K562 (cell line): ENCODE data around the gene ZCCHC24.

ENCODE experiments used
- HCFC1 ChIP-seq: IDR thresholded peaks from 2 replicates; pipeline ENCODE4 v1.6.1; 2012; ENCODE audit warnings: low read depth, low read length, improper control_type of control experiment
- TF ChIP-seq, protein P1 (sequence below): sonication (generic); formaldehyde crosslinking; IDR thresholded peaks from 2 replicates; pipeline ENCODE4 v1.8.0; 2022; ENCODE audit warnings: mild to moderate bottlenecking, missing genetic modification reagents
- TF ChIP-seq, protein P2 (sequence below): IDR thresholded peaks from 2 replicates; pipeline ENCODE4 v1.6.1; 2011; ENCODE audit not compliant: insufficient read length; ENCODE audit errors: extremely low read depth
- TF ChIP-seq, protein P3 (sequence below): fragments of 250-450 bp; sonication (Bioruptor Pico); IDR thresholded peaks from 2 replicates; pipeline ENCODE4 v1.4.0; 2020; ENCODE audit warnings: mild to moderate bottlenecking
- TF ChIP-seq, protein P4 (sequence below), 2 experiments: fragments of 450-650 bp; formaldehyde crosslinking in 1 of 2; IDR thresholded peaks; 2 replicates each; pipeline versions ENCODE4 v1.4.0 to v1.6.1; 2014 to 2020; ENCODE audit warnings: mild to moderate bottlenecking in 2 of 2, borderline replicate concordance in 1 of 2, low read depth in 1 of 2

DNA sequence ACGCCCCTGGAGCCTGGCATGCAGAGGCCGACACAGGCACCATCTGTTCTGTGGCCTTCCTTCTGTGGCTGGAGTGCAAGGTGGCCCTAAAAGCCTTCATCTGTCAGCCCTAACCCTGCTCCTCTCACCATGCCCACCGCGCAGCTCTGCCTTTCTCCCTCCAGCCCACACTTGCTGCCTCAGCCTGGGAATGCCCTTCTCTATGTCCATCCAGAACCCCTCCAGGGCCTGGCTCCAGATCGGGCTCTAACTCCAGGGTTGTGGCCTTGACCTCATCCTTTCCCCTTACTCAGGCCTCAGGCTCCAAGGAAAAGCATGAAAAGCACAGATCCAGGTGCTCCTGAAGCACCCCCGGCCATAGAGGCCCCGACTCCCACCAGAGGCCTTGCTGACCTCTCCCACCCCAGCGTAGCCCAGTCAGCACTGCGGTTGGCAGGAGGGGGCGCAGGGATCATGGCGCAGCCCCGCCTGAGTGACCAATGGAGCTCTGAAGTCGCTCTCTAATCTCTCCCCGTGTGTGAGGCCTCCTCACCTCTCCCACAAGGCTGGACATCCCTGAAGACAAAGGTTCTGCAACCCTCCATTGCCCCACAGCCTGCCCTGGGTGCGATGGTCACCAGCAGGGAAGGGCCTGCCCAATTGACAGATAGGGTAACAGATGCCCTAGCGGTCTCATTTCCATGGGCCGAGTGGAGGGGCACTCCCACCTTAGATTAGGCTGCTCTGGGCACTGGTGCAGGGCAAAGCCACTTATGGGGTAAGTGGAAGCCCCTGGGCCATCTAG lies 9.2 kb downstream of the ZCCHC24 start:
- no peak for TF ChIP-seq HCFC1
- TF ChIP-seq, protein P1, sequence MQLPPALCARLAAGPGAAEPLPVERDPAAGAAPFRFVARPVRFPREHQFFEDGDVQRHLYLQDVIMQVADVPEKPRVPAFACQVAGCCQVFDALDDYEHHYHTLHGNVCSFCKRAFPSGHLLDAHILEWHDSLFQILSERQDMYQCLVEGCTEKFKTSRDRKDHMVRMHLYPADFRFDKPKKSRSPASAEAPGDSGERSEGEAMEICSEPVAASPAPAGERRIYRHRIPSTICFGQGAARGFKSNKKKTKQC = no peak
- TF ChIP-seq, protein P2, sequence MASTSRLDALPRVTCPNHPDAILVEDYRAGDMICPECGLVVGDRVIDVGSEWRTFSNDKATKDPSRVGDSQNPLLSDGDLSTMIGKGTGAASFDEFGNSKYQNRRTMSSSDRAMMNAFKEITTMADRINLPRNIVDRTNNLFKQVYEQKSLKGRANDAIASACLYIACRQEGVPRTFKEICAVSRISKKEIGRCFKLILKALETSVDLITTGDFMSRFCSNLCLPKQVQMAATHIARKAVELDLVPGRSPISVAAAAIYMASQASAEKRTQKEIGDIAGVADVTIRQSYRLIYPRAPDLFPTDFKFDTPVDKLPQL = no peak
- TF ChIP-seq, protein P3, sequence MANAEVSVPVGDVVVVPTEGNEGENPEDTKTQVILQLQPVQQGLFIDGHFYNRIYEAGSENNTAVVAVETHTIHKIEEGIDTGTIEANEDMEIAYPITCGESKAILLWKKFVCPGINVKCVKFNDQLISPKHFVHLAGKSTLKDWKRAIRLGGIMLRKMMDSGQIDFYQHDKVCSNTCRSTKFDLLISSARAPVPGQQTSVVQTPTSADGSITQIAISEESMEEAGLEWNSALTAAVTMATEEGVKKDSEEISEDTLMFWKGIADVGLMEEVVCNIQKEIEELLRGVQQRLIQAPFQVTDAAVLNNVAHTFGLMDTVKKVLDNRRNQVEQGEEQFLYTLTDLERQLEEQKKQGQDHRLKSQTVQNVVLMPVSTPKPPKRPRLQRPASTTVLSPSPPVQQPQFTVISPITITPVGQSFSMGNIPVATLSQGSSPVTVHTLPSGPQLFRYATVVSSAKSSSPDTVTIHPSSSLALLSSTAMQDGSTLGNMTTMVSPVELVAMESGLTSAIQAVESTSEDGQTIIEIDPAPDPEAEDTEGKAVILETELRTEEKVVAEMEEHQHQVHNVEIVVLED (CRISPR knock-in tag) = no peak
- TF ChIP-seq, protein P4, sequence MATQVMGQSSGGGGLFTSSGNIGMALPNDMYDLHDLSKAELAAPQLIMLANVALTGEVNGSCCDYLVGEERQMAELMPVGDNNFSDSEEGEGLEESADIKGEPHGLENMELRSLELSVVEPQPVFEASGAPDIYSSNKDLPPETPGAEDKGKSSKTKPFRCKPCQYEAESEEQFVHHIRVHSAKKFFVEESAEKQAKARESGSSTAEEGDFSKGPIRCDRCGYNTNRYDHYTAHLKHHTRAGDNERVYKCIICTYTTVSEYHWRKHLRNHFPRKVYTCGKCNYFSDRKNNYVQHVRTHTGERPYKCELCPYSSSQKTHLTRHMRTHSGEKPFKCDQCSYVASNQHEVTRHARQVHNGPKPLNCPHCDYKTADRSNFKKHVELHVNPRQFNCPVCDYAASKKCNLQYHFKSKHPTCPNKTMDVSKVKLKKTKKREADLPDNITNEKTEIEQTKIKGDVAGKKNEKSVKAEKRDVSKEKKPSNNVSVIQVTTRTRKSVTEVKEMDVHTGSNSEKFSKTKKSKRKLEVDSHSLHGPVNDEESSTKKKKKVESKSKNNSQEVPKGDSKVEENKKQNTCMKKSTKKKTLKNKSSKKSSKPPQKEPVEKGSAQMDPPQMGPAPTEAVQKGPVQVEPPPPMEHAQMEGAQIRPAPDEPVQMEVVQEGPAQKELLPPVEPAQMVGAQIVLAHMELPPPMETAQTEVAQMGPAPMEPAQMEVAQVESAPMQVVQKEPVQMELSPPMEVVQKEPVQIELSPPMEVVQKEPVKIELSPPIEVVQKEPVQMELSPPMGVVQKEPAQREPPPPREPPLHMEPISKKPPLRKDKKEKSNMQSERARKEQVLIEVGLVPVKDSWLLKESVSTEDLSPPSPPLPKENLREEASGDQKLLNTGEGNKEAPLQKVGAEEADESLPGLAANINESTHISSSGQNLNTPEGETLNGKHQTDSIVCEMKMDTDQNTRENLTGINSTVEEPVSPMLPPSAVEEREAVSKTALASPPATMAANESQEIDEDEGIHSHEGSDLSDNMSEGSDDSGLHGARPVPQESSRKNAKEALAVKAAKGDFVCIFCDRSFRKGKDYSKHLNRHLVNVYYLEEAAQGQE (IDR thresholded peaks at IDR 0.05; ENCODE audit: borderline replicate concordance) = no peak
- TF ChIP-seq, protein P4 (CRISPR knock-in tag; IDR thresholded peaks at IDR 0.05; ENCODE audit: low read depth) = no peak
